B cell (primary cell): ENCODE data around the gene L3MBTL4. TPM values are rescaled to one million over a fixed set of nuclear protein-coding genes. Genes with fewer than 3 reads are reported as not detected.
"Not testable (repeated sequence)": the region's sequence is repeated elsewhere in the genome, so short reads cannot be mapped to it uniquely, and the experiment has no call there.

Experiments
- ATAC-seq: fragments of 200-7000 bp; cut with Tn5 transposase; one replicate; pipeline ENCODE4 v1.10.0; 2021; ENCODE audit warnings: low read depth, mild to moderate bottlenecking, moderate number of reproducible peaks, moderate library complexity
- CTCF ChIA-PET: fragments of 350-600 bp; sonication (Branson Sonifier 250); formaldehyde crosslinking; loops from one replicate; lab custom pipeline; 2021; ENCODE audit warnings: antibody characterized with exemption, inconsistent platforms; lab: Charles Lee
- POLR2A ChIA-PET: fragments of 350-600 bp; sonication (Branson Sonifier 250); formaldehyde crosslinking; loops from one replicate; lab custom pipeline; 2021; ENCODE audit warnings: antibody characterized with exemption; lab: Charles Lee
- DNase-seq: peaks from one replicate; pipeline ENCODE4 v3.0.0; 2013
- H2AFZ ChIP-seq: 2 replicates; pipeline ENCODE4 v1.6.1; 2012; ENCODE audit warnings: mild to moderate bottlenecking, low read depth, low read length; ENCODE audit not compliant: insufficient read depth, poor library complexity, severe bottlenecking
- H3K27ac ChIP-seq, 2 donors: 1 replicate in 1 of 2; 2 replicates in 1 of 2; pipeline ENCODE4 v1.5.1; 2012 to 2013; ENCODE audit warnings: low read length in 2 of 2, mild to moderate bottlenecking in 2 of 2, moderate library complexity in 1 of 2
- H3K27me3 ChIP-seq, 4 experiments: fragments of 200-600 bp in 1 of 4; sonication (generic) in 1 of 4; replicated peaks in 1 of 4; 1 replicate in 2 of 4; 2 replicates in 2 of 4; pipeline versions ENCODE4 v1.6.1 to v1.7.0; 2013 to 2016; ENCODE audit warnings: low read length in 3 of 4, mild to moderate bottlenecking in 2 of 4, mixed read lengths in 1 of 4, moderate library complexity in 1 of 4; ENCODE audit not compliant: insufficient read depth in 4 of 4, control insufficient read depth in 3 of 4; ENCODE audit errors: control extremely low read depth in 1 of 4
- H3K36me3 ChIP-seq, 2 experiments: replicated peaks in 1 of 2; 1 replicate in 1 of 2; 2 replicates in 1 of 2; pipeline versions ENCODE4 v1.6.1 to v1.7.1; 2013; ENCODE audit warnings: low read length in 1 of 2; ENCODE audit not compliant: insufficient read depth in 2 of 2, control insufficient read depth in 1 of 2; ENCODE audit errors: control extremely low read depth in 1 of 2, extremely low read depth in 1 of 2
- H3K4me1 ChIP-seq, 2 donors: fragments of 200-600 bp in 1 of 2; sonication (generic) in 1 of 2; 1 replicate in 1 of 2; 2 replicates in 1 of 2; pipeline versions ENCODE4 v1.5.1 to v1.6.1; 2013 to 2017; ENCODE audit warnings: low read length in 2 of 2; ENCODE audit not compliant: control insufficient read depth in 2 of 2, insufficient read depth in 2 of 2
- H3K4me2 ChIP-seq: replicated peaks from 2 replicates; pipeline ENCODE3; 2012; ENCODE audit warnings: mild to moderate bottlenecking, low read depth, low read length; ENCODE audit not compliant: poor library complexity, severe bottlenecking
- H3K4me3 ChIP-seq, 5 experiments: fragments of 200-600 bp in 1 of 5; sonication (generic) in 1 of 5; 1 replicate in 3 of 5; 2 replicates in 2 of 5; pipeline versions ENCODE4 v1.5.1 to v1.7.0; 2011 to 2016; ENCODE audit warnings: low read length in 4 of 5, mild to moderate bottlenecking in 4 of 5, low read depth in 2 of 5, control low read depth in 1 of 5, moderate library complexity in 1 of 5; ENCODE audit not compliant: insufficient read depth in 1 of 5; ENCODE audit errors: control extremely low read depth in 1 of 5, extremely low read depth in 1 of 5
- H3K79me2 ChIP-seq: fragments of 200-600 bp; sonication (generic); one replicate; pipeline ENCODE4 v1.6.0; 2016; ENCODE audit warnings: low read length; ENCODE audit not compliant: control insufficient read depth, insufficient read depth
- H3K9ac ChIP-seq: fragments of 200-600 bp; sonication (generic); 2 replicates; pipeline ENCODE4 v1.6.1; 2017; ENCODE audit warnings: mild to moderate bottlenecking, low read length, moderate library complexity
- H3K9me3 ChIP-seq, 3 donors: one replicate each; pipeline versions ENCODE4 v1.6.1 to v1.7.1; 2013; ENCODE audit warnings: low read length in 2 of 3; ENCODE audit not compliant: control insufficient read depth in 2 of 3, insufficient read depth in 1 of 3; ENCODE audit errors: control extremely low read depth in 1 of 3
- H4K20me1 ChIP-seq: 2 replicates; pipeline ENCODE4 v1.6.0; 2012; ENCODE audit warnings: mild to moderate bottlenecking, low read length; ENCODE audit not compliant: insufficient read depth, control insufficient read depth, poor library complexity, severe bottlenecking
- H3K27ac Mint-ChIP-seq: one replicate; pipeline ENCODE4 v1.8.0; 2021; ENCODE audit warnings: mixed read lengths
- H3K27me3 Mint-ChIP-seq: one replicate; pipeline ENCODE4 v1.8.0; 2021; ENCODE audit warnings: mixed read lengths
- H3K4me1 Mint-ChIP-seq: one replicate; pipeline ENCODE4 v1.8.0; 2021; ENCODE audit warnings: mixed read lengths
- H3K4me3 Mint-ChIP-seq: one replicate; pipeline ENCODE4 v1.8.0; 2021; ENCODE audit warnings: mixed read lengths
- H3K9me3 Mint-ChIP-seq: one replicate; pipeline ENCODE4 v1.8.0; 2022; ENCODE audit warnings: mixed read lengths; ENCODE audit not compliant: insufficient read depth
- CTCF ChIP-seq: fragments of 200-600 bp; IDR thresholded peaks from one replicate; pipeline ENCODE4 v1.8.0; 2022; ENCODE audit warnings: antibody characterized with exemption, mild to moderate bottlenecking
- EZH2 ChIP-seq: IDR thresholded peaks from 2 replicates; pipeline ENCODE4 v1.6.1; 2012; ENCODE audit warnings: borderline replicate concordance, low read depth, mild to moderate bottlenecking, moderate library complexity, low read length; ENCODE audit not compliant: insufficient read depth, poor library complexity, severe bottlenecking
- WGBS: methylation state at CpG from one replicate; pipeline ENCODE4 v1.1.5; 2013; ENCODE audit warnings: missing lambda C conversion rate; ENCODE audit not compliant: insufficient coverage; 5-methylcytosine and 5-hydroxymethylcytosine counted together
- intact Hi-C: fragments of 100-400 bp; cut with micrococcal nuclease; formaldehyde crosslinking; loops from one replicate; pipeline ENCODE4 v1.10.0; 2022
- polyA plus RNA-seq: library from polyadenylated mRNA; depleted of rRNA; stranded (reverse); fragments of >200 nt; gene quantifications from 2 replicates; pipeline ENCODE4 v1.2.3, GENCODE V29; 2012
- total RNA-seq, 2 donors: library from RNA; stranded (reverse); fragments of 120-200 nt in 1 of 2; gene quantifications; 1 replicate in 1 of 2; 2 replicates in 1 of 2; pipeline versions ENCODE4 v1.2.3 to v1.2.4, GENCODE V29; 2013 to 2022

L3MBTL4 gene
- total and polyA plus RNA-seq, 2 donors (not counting 1 experiment from before 2014, with no cell fraction given) = 3.0 to 11.9 TPM

GRCh38 chr18:6194640-6195039, 220.1 kb downstream of the L3MBTL4 start:
- Histone ChIP-seq H3K9me3 (peaks cover 0 to 10% (median 4%) of the 10 kb centered on the region in 3 donors), H3K9ac (no peak overlapping the region), H3K4me3 (no peak overlapping the region), H3K36me3 (no peaks in the 10 kb centered on the region), H3K79me2 (no peaks in the 10 kb centered on the region), H3K4me2 (no peak overlapping the region), H3K27ac (no peak overlapping the region), H2AFZ (no peak overlapping the region), H3K4me1 (no peaks in the 10 kb centered on the region), H4K20me1 (no peaks in the 10 kb centered on the region), H3K27me3 (no peaks in the 10 kb centered on the region)
- Mint-ChIP-seq H3K27me3 (no peaks in the 10 kb centered on the region), H3K4me3 (no peak overlapping the region), H3K27ac (no peak overlapping the region), H3K4me1 (no peaks in the 10 kb centered on the region), H3K9me3 (peaks cover 3% of the 10 kb centered on the region)
- ATAC-seq (no peak), DNase-seq (no peak)
- intact Hi-C loops = no loop called here
- POLR2A ChIA-PET = no interaction called here
- CTCF ChIA-PET = interaction anchor here (0.5 kb wide), 1 partner anchor 1123 kb away, joined by 3 read pairs; no protein-coding TSS in a partner anchor
- 100% methylated on average over 2 of the region's 2 CpGs for WGBS
- no peak for TF ChIP-seq EZH2
- TF ChIP-seq CTCF = no peak

- H3K4me3 Mint-ChIP-seq, POLR2A ChIA-PET, ATAC-seq, H4K20me1 ChIP-seq, DNase-seq, CTCF ChIA-PET, H3K27me3 Mint-ChIP-seq, H3K79me2 ChIP-seq, H3K27ac ChIP-seq, H3K27me3 ChIP-seq, H3K36me3 ChIP-seq, H3K4me3 ChIP-seq, H3K4me1 ChIP-seq, H3K9me3 Mint-ChIP-seq, H3K9ac ChIP-seq, H3K4me2 ChIP-seq, H3K27ac Mint-ChIP-seq, intact Hi-C loops, H2AFZ ChIP-seq, H3K4me1 Mint-ChIP-seq: not testable (repeated sequence)
- peaks cover 0 to 15% (median 9%) of the 10 kb centered on the region in 3 donors for H3K9me3 ChIP-seq
- WGBS = 100% methylated on average over 1 of the region's 3 CpGs
Observed at GRCh38 chr18:6185782-6186181, 228.9 kb downstream of the L3MBTL4 start.
